ENCODE data around the gene STX11. TPM values are rescaled to one million over a fixed set of nuclear protein-coding genes. Genes with fewer than 3 reads are reported as not detected.

The STX11 gene
- total RNA-seq, 1 donor: 3.5 TPM

DNA sequence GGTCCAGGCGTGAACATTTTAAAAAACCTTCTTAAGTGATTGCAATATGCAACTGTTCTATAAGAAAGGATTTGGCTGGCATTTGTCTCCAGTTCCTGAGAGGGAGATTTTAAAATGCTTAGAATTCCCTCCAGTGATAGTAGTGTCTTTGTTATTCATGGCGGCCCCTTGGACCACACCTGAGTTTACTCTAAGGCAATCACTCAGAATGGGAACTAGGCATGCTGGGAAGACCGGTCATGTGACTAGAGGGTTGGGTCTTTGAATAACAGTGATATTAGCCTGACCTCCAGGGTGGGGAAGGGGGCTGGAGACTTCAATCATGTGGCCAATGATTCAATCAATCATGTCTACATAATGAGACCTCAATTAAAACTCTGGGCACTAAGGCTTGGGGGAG lies 84.1 kb downstream of the STX11 start:
- TF ChIP-seq, protein P1, sequence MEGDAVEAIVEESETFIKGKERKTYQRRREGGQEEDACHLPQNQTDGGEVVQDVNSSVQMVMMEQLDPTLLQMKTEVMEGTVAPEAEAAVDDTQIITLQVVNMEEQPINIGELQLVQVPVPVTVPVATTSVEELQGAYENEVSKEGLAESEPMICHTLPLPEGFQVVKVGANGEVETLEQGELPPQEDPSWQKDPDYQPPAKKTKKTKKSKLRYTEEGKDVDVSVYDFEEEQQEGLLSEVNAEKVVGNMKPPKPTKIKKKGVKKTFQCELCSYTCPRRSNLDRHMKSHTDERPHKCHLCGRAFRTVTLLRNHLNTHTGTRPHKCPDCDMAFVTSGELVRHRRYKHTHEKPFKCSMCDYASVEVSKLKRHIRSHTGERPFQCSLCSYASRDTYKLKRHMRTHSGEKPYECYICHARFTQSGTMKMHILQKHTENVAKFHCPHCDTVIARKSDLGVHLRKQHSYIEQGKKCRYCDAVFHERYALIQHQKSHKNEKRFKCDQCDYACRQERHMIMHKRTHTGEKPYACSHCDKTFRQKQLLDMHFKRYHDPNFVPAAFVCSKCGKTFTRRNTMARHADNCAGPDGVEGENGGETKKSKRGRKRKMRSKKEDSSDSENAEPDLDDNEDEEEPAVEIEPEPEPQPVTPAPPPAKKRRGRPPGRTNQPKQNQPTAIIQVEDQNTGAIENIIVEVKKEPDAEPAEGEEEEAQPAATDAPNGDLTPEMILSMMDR (IDR thresholded peaks at IDR 0.05; ENCODE audit: insufficient read depth, low read length): no peak
- DNase-seq (ENCODE audit: low read depth): no peak

GRCh38 chr6:144234935-144235334 lies 84.6 kb downstream of the STX11 start:
- no peak overlapping the region for H3K4me3 ChIP-seq (ENCODE audit: low read depth, low read length)
- no peak for DNase-seq (ENCODE audit: low read depth)
- TF ChIP-seq, protein P1 (IDR thresholded peaks at IDR 0.05; ENCODE audit: insufficient read depth, low read length): no peak

More for the DNA sequence above, 84.1 kb downstream of the STX11 start:
- H3K4me3 ChIP-seq (ENCODE audit: low read depth, low read length): no peak overlapping the region

Other genes starting within 250 kb of the STX11 start
- 18.5 and 35.2 TPM in 2 replicates for gene PLAGL1, start 142.3 kb upstream of the STX11 start, total RNA-seq (ENCODE audit: low replicate concordance)
- 14.8 and 115 TPM in 2 replicates for gene SF3B5, start 54.9 kb upstream of the STX11 start, total RNA-seq (ENCODE audit: low replicate concordance)
- gene UTRN, start 134.8 kb downstream of the STX11 start, total RNA-seq (ENCODE audit: low replicate concordance): 211 and 281 TPM in 2 replicates

All from fibroblast of the aortic adventitia (primary cell).